Prostate gland (tissue), 2 donors: ENCODE results near the gene RAPGEF4.

ENCODE experiments used
- CTCF ChIP-seq, 4 experiments: fragments of 200-600 bp in 2 of 4; fragments of 450-650 bp in 2 of 4; sonication (generic) in 2 of 4; IDR thresholded peaks; 1 replicate in 3 of 4; 2 replicates in 1 of 4; pipeline ENCODE4 v1.5.1; 2016 to 2019; ENCODE audit warnings: antibody characterized with exemption in 4 of 4, mild to moderate bottlenecking in 2 of 4, moderate library complexity in 2 of 4
- POLR2A ChIP-seq: fragments of 450-650 bp; IDR thresholded peaks from one replicate; pipeline ENCODE4 v1.6.1; 2016; ENCODE audit warnings: antibody characterized with exemption, mild to moderate bottlenecking
- POLR2AphosphoS5 ChIP-seq: sonication (generic); formaldehyde crosslinking; IDR thresholded peaks from one replicate; pipeline ENCODE4 v1.6.1; 2017; ENCODE audit warnings: antibody characterized with exemption

GRCh38 chr2:173033084-173033483, 297.4 kb downstream of the RAPGEF4 start:
- no peak for TF ChIP-seq CTCF (IDR thresholded peaks at IDR 0.05)
- TF ChIP-seq POLR2A = no peak
- TF ChIP-seq POLR2AphosphoS5 = no peak
